HG03097 (cell line): ENCODE data around the gene OR1M1.
"Not testable (repeated sequence)": the region's sequence is repeated elsewhere in the genome, so short reads cannot be mapped to it uniquely, and the experiment has no call there.

Experiments used
- ATAC-seq: cut with Tn5 transposase; IDR thresholded peaks from one replicate; pipeline ENCODE4 v1.9.1; 2021; ENCODE audit not compliant: unreplicated experiment, low FRiP score

Gene OR1M1

GRCh38 chr19:9086761-9087160 lies at the start of gene OR1M1:
Gene OR1M1 (plus strand): TSS chr19:9087061. CDS start chr19:9093245, 6,184 bp downstream.
- ATAC-seq = no peak

- ATAC-seq = no peak
These were observed 49.3 kb upstream of the OR1M1 start for GRCh38 chr19:9037400-9038062.

- ATAC-seq = no peak
These were observed 47.1 kb upstream of the OR1M1 start for GRCh38 chr19:9039728-9040127.

- ATAC-seq = no peak
These were observed 46.7 kb upstream of the OR1M1 start for GRCh38 chr19:9040131-9040530.

- ATAC-seq = no peak
These were observed 45.8 kb upstream of the OR1M1 start for GRCh38 chr19:9041023-9041422.

GRCh38 chr19:9043524-9043923 lies 43.3 kb upstream of the OR1M1 start:
- ATAC-seq = no peak

- ATAC-seq = no peak
These were observed 42.4 kb upstream of the OR1M1 start for GRCh38 chr19:9044449-9044848.

- ATAC-seq = no peak
These were observed 40.2 kb upstream of the OR1M1 start for GRCh38 chr19:9046694-9047093.

GRCh38 chr19:9052894-9053293 lies 34.0 kb upstream of the OR1M1 start:
- no peak for ATAC-seq

GRCh38 chr19:9053674-9054073 lies 33.2 kb upstream of the OR1M1 start:
- ATAC-seq = not testable (repeated sequence)

- ATAC-seq = no peak
These were observed 32.7 kb upstream of the OR1M1 start for GRCh38 chr19:9054207-9054606.

GRCh38 chr19:9054765-9055164 lies 32.1 kb upstream of the OR1M1 start:
- ATAC-seq = no peak

GRCh38 chr19:9056131-9056530 lies 30.7 kb upstream of the OR1M1 start:
- ATAC-seq = not testable (repeated sequence)

- no peak for ATAC-seq
These were observed 29.2 kb upstream of the OR1M1 start for GRCh38 chr19:9057505-9058258.

- no peak for ATAC-seq
These were observed 27.8 kb upstream of the OR1M1 start for GRCh38 chr19:9058905-9059667.

GRCh38 chr19:9060564-9061340 lies 26.1 kb upstream of the OR1M1 start:
- ATAC-seq = no peak

GRCh38 chr19:9061879-9062278 lies 25.0 kb upstream of the OR1M1 start:
- no peak for ATAC-seq

- ATAC-seq = no peak
These were observed 21.3 kb upstream of the OR1M1 start for GRCh38 chr19:9065457-9066014.

GRCh38 chr19:9070066-9070465 lies 16.8 kb upstream of the OR1M1 start:
- ATAC-seq = no peak

GRCh38 chr19:9071720-9072119 lies 15.1 kb upstream of the OR1M1 start:
- not testable (repeated sequence) for ATAC-seq
